CD4-positive, alpha-beta T cell treated with Interleukin-21 for 1 hour (primary cell): ENCODE measurements around the gene PARM1.

ENCODE experiments used
- DNase-seq: peaks from one replicate; pipeline ENCODE4 v3.0.0-alpha.2; 2020

The PARM1 gene

GRCh38 chr4:75036046-75036830, 103.3 kb downstream of the PARM1 start:
- DNase-seq, result no peak

GRCh38 chr4:75037252-75037651, 104.3 kb downstream of the PARM1 start:
- DNase-seq, result no peak

DNA sequence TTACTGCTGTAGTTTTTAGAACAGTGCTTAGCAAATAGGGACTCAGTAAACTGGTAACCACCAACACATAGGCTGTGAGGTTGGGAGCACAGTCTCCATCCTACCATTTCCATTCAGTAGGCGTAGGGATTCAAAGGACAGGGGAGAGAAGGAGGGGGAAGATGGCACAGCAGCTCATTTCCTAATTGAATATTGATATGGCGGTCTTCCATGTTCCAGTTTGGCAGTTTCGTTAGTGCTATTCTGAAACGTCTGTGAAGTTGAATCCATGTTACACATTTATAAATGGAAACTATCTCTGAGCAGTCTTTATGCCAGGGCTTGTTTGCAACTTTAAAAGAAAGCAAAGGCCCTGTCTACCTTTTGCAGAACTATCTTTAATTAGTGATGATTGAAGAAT, 105.5 kb downstream of the PARM1 start:
- DNase-seq, result no peak

DNA sequence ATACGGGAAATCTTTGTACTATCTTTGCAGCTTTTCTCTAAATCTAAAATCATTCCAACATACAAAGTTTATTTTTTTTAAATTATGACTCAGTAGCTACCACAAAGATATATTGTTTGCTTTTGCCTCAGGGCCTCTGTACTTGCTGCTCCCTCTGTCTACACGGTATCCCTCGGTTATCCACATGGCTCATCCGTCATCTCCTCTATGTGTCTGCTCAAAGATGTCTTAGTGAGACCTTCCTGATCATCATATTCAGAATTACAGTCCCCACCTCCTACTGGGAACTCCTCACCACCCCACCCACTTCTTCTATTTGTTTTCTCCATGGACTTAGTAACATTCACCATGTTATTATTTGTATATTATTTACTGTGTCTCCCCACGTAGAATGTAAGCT, 107.8 kb downstream of the PARM1 start:
- DNase-seq, result no peak

DNA sequence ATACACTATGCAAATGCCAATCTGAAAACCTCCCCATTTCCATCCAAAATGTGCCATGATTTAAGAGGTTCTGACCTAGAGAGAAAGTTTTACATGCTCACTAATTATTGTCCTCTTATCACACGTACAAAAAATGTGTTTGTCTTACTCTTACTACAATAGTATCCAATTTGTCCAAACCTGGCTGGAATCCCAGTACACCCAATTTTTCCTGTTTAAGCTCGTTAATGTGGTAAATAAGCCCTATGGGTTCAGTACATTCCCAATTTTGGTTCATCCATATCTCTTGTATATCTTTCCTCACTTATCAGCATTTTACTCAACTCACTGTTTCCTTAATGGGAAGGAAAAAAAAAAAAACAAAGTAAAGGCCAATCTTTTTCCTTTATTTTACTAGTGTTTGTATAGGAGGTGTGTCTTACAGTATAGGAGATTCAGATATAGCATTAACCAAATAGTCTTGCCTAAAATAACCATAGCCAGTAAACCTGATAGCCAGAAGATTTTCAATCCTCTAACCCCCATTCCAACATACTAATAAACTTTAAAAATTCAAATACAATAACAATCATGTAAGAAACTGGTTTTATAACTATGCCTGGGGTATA, 109.8 kb downstream of the PARM1 start:
- DNase-seq, result no peak

GRCh38 chr4:75046226-75046625, 113.3 kb downstream of the PARM1 start:
- no peak for DNase-seq

DNA sequence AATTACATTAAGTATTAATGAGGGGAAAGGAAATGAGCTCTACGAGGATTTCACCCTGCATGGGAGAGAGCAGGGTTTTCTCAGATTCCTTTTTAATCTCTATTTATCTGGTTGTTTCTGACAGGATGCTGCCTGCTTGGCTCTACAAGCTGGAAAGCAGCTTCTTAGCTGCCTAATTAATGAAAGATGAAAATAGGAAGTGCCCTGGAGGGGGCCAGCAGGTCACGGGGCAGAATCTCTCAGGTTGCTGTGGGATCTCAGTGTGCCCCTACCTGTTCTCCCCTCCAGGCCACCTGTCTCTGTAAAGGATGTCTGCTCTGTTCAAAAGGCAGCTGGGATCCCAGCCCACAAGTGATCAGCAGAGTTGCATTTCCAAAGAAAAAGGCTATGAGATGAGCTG, 113.7 kb downstream of the PARM1 start:
- DNase-seq, result no peak

GRCh38 chr4:75048208-75048879, 115.4 kb downstream of the PARM1 start:
- no peak for DNase-seq

- no peak for DNase-seq
Measured at GRCh38 chr4:75051431-75051830, 118.5 kb downstream of the PARM1 start.

DNA sequence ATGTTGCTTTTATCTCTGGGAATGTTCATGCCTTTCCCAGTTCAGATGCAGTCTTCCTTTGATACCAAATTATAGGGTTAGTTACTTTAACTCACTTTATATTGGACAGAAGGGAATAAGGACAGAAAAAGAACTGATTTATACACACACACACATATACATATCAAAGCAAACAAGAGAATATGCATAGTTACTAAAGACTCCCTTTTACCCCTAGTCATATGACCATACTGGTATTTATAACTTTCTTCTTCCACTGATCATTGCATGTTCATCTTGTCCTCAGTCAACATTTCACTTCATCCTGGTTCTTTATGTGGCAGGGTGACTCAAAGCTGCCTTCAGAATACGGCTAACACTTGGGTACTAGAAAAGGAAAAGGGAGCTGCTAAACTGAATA, 120.4 kb downstream of the PARM1 start:
- no peak for DNase-seq

- no peak for DNase-seq
Measured at GRCh38 chr4:75054078-75054477, 121.2 kb downstream of the PARM1 start.

- no peak for DNase-seq
Measured at GRCh38 chr4:75056277-75056676, 123.4 kb downstream of the PARM1 start.

- no peak for DNase-seq
Measured at GRCh38 chr4:75057369-75057768, 124.5 kb downstream of the PARM1 start.

DNA sequence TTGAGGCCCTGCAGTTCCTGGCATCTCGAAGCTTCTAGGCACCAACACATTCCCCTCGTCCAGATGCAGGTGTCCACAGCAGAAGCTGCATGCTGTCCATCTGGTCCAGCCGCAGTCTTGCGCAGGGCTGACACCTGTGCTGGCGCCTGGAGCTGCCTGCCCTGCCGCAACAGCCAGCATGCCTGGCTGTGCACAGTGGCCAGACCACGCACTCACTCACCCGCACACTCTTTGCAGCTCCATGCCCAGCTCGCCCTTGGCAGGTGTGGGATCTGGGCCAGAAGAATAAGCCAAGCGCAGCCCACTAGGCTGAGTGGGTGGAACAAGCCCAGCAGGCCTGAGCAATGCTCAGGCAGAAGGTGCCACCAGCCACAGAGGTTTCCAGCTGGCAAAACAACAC, 125.6 kb downstream of the PARM1 start:
- no peak for DNase-seq

GRCh38 chr4:75063433-75063832, 130.5 kb downstream of the PARM1 start:
- no peak for DNase-seq

- DNase-seq, result no peak
Measured at GRCh38 chr4:75065909-75066308, 133.0 kb downstream of the PARM1 start.

- DNase-seq, result no peak
Measured at GRCh38 chr4:75069493-75070074, 136.7 kb downstream of the PARM1 start.

- no peak for DNase-seq
Measured at GRCh38 chr4:75071317-75071716, 138.4 kb downstream of the PARM1 start.

DNA sequence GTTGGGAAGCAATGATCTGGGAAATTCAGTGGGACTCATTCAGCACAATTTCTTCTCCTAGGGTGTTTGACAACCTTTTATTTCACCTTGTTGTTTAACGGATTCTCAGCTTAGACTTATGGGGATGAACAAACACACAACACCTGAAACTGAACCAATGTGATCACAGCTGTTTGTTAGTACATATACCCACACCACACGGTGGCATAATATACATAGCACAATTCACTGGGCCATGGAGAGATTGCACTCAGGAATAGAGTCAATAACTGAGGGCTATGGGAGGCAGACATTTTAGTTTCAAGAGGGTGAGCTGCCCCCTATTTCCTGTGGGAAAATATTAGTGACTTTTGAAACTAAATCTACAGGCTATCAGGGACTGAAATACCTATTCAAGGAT, 148.0 kb downstream of the PARM1 start:
- no peak for DNase-seq

- DNase-seq, result no peak
Measured at GRCh38 chr4:75081561-75081960, 148.6 kb downstream of the PARM1 start.

DNA sequence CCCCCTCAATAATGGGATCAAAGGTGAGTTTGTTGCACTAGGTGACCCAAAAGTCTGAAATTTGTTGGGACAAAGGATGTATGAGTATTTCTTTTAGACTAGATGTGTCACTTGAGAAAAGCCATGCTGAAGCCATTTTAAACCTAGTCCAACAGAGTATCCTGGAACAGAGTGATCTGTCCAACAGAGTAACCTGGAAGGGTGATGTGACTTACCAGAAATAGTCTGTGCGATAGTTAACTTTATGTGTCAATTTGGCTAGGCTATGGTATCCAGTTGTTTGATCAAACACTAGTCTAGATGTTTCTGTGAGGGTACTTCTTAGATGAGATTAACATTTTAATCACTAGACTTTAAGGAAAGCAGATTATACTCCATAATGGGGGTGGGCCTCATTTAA, 154.5 kb downstream of the PARM1 start:
- DNase-seq, result no peak

DNA sequence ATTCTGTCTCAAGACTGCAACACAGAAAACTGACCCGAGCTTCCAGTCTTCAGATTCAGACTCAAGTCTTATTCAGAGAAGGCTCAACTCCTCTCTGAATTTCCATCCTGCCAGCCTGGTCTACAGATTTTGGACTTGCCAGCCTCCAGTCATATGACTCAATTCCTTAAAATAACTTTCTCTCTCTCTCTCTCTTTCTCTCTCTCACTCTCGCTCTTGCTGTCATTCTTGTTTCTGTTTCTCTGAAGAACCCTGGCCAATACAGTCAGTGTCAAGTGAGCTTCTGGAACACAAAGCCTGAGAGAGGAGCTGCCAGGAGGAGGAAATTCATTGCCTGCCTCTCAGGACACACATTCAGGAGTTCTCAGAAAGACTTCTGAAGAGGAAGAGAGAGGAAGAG, 154.9 kb downstream of the PARM1 start:
- no peak for DNase-seq

DNA sequence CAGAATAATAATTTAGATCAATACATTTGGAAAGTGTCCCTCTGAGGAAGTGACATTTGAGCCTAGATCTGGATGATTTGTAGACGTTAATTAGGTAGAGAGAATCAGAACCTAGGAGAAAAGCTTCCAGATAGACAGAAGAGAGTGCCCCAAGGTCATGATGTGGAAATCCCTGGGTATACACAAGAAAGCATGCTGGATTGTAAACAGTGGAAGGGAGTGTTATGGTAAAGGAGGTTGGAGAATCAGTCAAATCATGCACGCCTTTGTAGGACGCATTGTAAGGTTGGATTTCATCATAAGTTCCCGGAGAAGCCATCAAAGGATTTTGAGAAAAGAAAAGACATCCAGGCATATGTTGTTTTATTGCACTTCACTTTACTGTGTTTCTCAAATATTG, 156.3 kb downstream of the PARM1 start:
- no peak for DNase-seq

- DNase-seq, result no peak
Measured at GRCh38 chr4:75099321-75099720, 166.4 kb downstream of the PARM1 start.
